AG04449 (cell line): Measurements from ENCODE around the gene LTA.

ENCODE experiments used
- CTCF ChIA-PET: fragments of 350-600 bp; formaldehyde crosslinking; extraction: SDS; loops from one replicate; lab custom pipeline; 2021; ENCODE audit warnings: antibody characterized with exemption; lab: Yijun Ruan, JAX
- POLR2A ChIA-PET: fragments of 400-600, 350-600 bp; formaldehyde crosslinking; extraction: SDS; loops from one replicate; lab custom pipeline; 2020; ENCODE audit warnings: antibody characterized with exemption, inconsistent platforms; lab: Yijun Ruan, JAX
- DNase-seq: peaks from one replicate; pipeline ENCODE4 v3.0.0-alpha.2; 2010; ENCODE audit warnings: low read depth, low spot score
- H3K4me3 ChIP-seq: 2 replicates; pipeline ENCODE4 v1.5.1; 2011; ENCODE audit warnings: low read depth, mild to moderate bottlenecking, control low read depth, low read length
- CTCF ChIP-seq: IDR thresholded peaks from one replicate; pipeline ENCODE4 v1.5.1; 2011; ENCODE audit warnings: mild to moderate bottlenecking, moderate library complexity, low read length, control low read depth, inconsistent platforms; ENCODE audit not compliant: insufficient read depth; ENCODE audit errors: missing control alignments

Gene LTA

GRCh38 chr6:31556307-31556706 is 15.8 kb upstream of the LTA start:
- ChIA-PET POLR2A (no interaction called here), CTCF (interaction anchor here (4.7 to 38.4 kb wide), 2 partner anchors 11 to 32 kb away, joined by 17 to 1569 read pairs; partner anchors contain the start of genes ATP6V1G2, LST1, LTB and NCR3)
- no peak for DNase-seq
- H3K4me3 ChIP-seq = no peak overlapping the region
- TF ChIP-seq CTCF = no peak

- TF ChIP-seq CTCF = no peak
- CTCF ChIA-PET = interaction anchor here (4.7 to 38.4 kb wide), 2 partner anchors 12 to 30 kb away, joined by 17 to 1569 read pairs; partner anchors contain the start of genes ATP6V1G2, LST1, LTB and NCR3
- H3K4me3 ChIP-seq = no peak overlapping the region
- DNase-seq = no peak
- POLR2A ChIA-PET = no interaction called here
Measured at GRCh38 chr6:31557443-31558317, 14.4 kb upstream of the LTA start.

- H3K4me3 ChIP-seq = no peak overlapping the region
- POLR2A ChIA-PET = no interaction called here
- no peak for TF ChIP-seq CTCF
- DNase-seq = no peak
- CTCF ChIA-PET = interaction anchor here (1.3 to 38.4 kb wide), 4 partner anchors 8 to 63 kb away, joined by 3 to 1569 read pairs (median 10); partner anchors contain the start of genes ATP6V1G2, LST1, LTB and NCR3
Measured at GRCh38 chr6:31558318-31558625, 13.8 kb upstream of the LTA start.

GRCh38 chr6:31558631-31559500 is 13.2 kb upstream of the LTA start:
- ChIA-PET POLR2A (interaction anchor here (0.7 to 0.9 kb wide), 2 partner anchors 11 to 23 kb away, joined by 3 read pairs; partner anchors contain the start of gene NFKBIL1), CTCF (interaction anchor here (1.3 to 38.4 kb wide), 4 partner anchors 9 to 63 kb away, joined by 3 to 1569 read pairs (median 10); partner anchors contain the start of genes ATP6V1G2, LST1, LTB and NCR3)
- TF ChIP-seq CTCF = no peak
- DNase-seq = no peak
- H3K4me3 ChIP-seq = no peak overlapping the region

GRCh38 chr6:31559606-31559957 is 12.5 kb upstream of the LTA start:
- no peak overlapping the region for H3K4me3 ChIP-seq
- DNase-seq = no peak
- TF ChIP-seq CTCF = no peak
- ChIA-PET CTCF (interaction anchor here (1.3 to 38.4 kb wide), 4 partner anchors 10 to 64 kb away, joined by 3 to 1569 read pairs (median 10); partner anchors contain the start of genes ATP6V1G2, LST1, LTB and NCR3), POLR2A (interaction anchor here (0.6 to 0.9 kb wide), 2 partner anchors 12 to 136 kb away, joined by 3 read pairs; partner anchors contain the start of gene NFKBIL1)
